ENCODE results near the gene RBM44.

RBM44 gene

DNA sequence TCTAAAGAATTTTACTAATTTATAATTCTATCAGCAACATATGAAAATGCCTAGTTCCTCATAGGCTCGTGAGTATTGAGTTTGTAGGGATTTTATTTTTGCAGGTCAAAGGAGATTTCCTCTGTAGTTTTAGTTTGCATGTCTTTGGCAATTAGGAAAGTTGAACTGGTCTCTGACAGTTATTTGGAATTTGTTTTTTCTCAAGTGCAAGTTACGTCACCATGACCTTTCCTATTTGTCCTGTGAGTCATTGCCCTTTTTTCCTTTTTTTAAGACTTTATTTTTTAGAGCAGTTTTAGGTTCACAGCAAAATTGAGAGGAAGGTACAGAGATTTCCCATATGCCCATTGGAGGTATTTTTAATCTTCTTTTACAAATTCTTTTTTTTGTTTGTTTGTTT lies 89.8 kb downstream of the RBM44 start:
- DNase-seq (ENCODE audit: low read depth), result peak; percentile 88
- TF ChIP-seq, protein P1, sequence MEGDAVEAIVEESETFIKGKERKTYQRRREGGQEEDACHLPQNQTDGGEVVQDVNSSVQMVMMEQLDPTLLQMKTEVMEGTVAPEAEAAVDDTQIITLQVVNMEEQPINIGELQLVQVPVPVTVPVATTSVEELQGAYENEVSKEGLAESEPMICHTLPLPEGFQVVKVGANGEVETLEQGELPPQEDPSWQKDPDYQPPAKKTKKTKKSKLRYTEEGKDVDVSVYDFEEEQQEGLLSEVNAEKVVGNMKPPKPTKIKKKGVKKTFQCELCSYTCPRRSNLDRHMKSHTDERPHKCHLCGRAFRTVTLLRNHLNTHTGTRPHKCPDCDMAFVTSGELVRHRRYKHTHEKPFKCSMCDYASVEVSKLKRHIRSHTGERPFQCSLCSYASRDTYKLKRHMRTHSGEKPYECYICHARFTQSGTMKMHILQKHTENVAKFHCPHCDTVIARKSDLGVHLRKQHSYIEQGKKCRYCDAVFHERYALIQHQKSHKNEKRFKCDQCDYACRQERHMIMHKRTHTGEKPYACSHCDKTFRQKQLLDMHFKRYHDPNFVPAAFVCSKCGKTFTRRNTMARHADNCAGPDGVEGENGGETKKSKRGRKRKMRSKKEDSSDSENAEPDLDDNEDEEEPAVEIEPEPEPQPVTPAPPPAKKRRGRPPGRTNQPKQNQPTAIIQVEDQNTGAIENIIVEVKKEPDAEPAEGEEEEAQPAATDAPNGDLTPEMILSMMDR (IDR thresholded peaks at IDR 0.05; ENCODE audit: low read length, missing control alignments), result no peak

DNA sequence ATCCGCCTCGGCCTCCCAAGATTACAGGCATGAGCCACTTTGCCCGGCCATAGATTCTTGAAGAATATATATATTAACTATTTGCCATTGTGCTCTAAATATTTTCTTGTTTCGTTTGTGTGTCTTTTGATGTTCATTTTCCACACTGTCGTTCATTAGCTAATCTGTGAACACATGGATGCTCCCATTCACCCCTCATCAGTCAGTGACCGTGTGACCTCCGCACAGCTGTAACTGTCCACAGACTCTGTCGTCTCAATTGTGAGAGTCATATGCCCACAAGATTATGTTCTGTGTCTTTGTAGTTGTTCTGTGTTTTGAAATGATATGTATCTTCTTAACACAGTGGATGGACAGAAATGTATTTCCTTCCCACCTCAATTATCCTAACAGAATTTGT lies 90.4 kb downstream of the RBM44 start:
- H3K4me3 ChIP-seq (replicated peaks; ENCODE audit: low read depth, low read length), result no peak overlapping the region
- DNase-seq (ENCODE audit: low read depth), result no peak
- TF ChIP-seq, protein P1 (IDR thresholded peaks at IDR 0.05; ENCODE audit: low read length, missing control alignments), result no peak

More for the DNA sequence above, 89.8 kb downstream of the RBM44 start:
- no peak overlapping the region for H3K4me3 ChIP-seq (replicated peaks; ENCODE audit: low read depth, low read length)

DNA sequence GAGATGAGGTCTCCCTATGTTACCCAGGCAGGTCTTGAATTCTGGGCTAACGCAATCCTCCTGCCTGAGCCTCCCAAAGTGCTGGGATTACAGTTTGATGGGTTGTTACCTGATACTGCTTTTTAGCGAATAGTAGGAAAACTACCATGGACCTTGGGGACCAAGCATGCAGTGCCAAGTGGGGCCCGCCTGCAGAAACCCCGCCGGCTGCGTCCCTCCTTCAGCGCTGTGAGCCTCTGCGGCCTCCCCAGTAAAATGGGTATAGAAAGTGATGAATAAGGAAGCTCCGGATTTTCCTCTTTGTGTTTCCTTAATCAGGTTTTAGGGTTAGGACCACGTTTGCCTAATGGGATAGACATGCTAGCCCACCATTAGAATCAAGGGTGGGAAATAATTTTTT lies 91.2 kb downstream of the RBM44 start:
- TF ChIP-seq, protein P1 (IDR thresholded peaks at IDR 0.05; ENCODE audit: low read length, missing control alignments), result no peak
- H3K4me3 ChIP-seq (replicated peaks; ENCODE audit: low read depth, low read length), result no peak overlapping the region
- DNase-seq (ENCODE audit: low read depth), result no peak
